ENCODE data around the gene IL13RA1.
"Not testable (repeated sequence)": the region's sequence is repeated elsewhere in the genome, so short reads cannot be mapped to it uniquely, and the experiment has no call there.

Gene IL13RA1

GRCh38 chrX:118780911-118781310 lies 53.5 kb downstream of the IL13RA1 start:
- no peak for DNase-seq

- DNase-seq, result no peak
Observed at GRCh38 chrX:118795528-118796280, 68.3 kb downstream of the IL13RA1 start.

GRCh38 chrX:118802857-118803256 lies 75.5 kb downstream of the IL13RA1 start:
- no peak for DNase-seq

- no peak for DNase-seq
Observed at GRCh38 chrX:118807151-118808017, 80.0 kb downstream of the IL13RA1 start.

GRCh38 chrX:118817257-118817656 lies 89.9 kb downstream of the IL13RA1 start:
- not testable (repeated sequence) for DNase-seq

- no peak for DNase-seq
Observed at GRCh38 chrX:118823263-118824172, 96.1 kb downstream of the IL13RA1 start, which contains the start of gene ZCCHC12. Gene ZCCHC12 (plus strand): TSS chrX:118823824. CDS start chrX:118825245, 1,421 bp downstream.

- no peak for DNase-seq
Observed at GRCh38 chrX:118824173-118824730, 96.8 kb downstream of the IL13RA1 start.

GRCh38 chrX:118825227-118825626 lies 97.8 kb downstream of the IL13RA1 start:
- no peak for DNase-seq

- DNase-seq, result no peak
Observed at GRCh38 chrX:118839334-118839958, 112.0 kb downstream of the IL13RA1 start.

Measured in NCI-H1048 (cell line).